ENCODE data around the gene GNAL. TPM values are rescaled to one million over a fixed set of nuclear protein-coding genes. Genes with fewer than 3 reads are reported as not detected.

The GNAL gene
- total RNA-seq, 2 donors from 2014 or later: 2.7 to 4.4 TPM

DNA sequence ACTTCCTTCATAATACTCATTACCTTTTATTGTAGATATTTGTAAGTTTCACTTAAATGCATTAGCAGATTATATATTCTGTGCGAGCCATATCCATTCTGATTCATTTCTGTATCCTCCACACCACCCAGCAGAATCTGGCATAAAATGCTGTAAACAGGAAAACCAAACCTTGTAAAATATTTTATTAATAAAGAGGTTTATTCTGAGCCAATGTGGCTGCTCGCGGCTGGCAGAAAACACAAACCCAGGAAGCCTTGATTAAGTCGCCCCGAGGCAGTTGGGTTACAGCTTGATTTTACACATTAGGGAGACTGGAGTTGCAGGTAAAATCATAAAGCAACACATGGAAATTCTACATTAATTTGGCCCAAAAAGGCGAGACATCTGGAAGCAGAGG lies 40.5 kb downstream of the GNAL start:
- H3K36me3 ChIP-seq: no peaks in the 10 kb centered on the region
- H3K4me1 ChIP-seq: no peaks in the 10 kb centered on the region
- no peaks in the 10 kb centered on the region for H3K9me3 ChIP-seq
- H3K27me3 ChIP-seq: no peaks in the 10 kb centered on the region
- H3K4me3 ChIP-seq: no peak overlapping the region
- no peak overlapping the region for H3K27ac ChIP-seq
- TF ChIP-seq, protein P1, sequence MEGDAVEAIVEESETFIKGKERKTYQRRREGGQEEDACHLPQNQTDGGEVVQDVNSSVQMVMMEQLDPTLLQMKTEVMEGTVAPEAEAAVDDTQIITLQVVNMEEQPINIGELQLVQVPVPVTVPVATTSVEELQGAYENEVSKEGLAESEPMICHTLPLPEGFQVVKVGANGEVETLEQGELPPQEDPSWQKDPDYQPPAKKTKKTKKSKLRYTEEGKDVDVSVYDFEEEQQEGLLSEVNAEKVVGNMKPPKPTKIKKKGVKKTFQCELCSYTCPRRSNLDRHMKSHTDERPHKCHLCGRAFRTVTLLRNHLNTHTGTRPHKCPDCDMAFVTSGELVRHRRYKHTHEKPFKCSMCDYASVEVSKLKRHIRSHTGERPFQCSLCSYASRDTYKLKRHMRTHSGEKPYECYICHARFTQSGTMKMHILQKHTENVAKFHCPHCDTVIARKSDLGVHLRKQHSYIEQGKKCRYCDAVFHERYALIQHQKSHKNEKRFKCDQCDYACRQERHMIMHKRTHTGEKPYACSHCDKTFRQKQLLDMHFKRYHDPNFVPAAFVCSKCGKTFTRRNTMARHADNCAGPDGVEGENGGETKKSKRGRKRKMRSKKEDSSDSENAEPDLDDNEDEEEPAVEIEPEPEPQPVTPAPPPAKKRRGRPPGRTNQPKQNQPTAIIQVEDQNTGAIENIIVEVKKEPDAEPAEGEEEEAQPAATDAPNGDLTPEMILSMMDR (IDR thresholded peaks at IDR 0.05): no peak
- no peak for DNase-seq (ENCODE audit: low spot score)

- H3K9me3 ChIP-seq: no peaks in the 10 kb centered on the region
- no peaks in the 10 kb centered on the region for H3K4me1 ChIP-seq
- H3K36me3 ChIP-seq: no peaks in the 10 kb centered on the region
- no peak overlapping the region for H3K27ac ChIP-seq
- H3K27me3 ChIP-seq: no peaks in the 10 kb centered on the region
- H3K4me3 ChIP-seq: peak overlapping the region in 1 of 2 donors; percentile 32
- peak; percentile 79 for DNase-seq (ENCODE audit: low spot score)
- TF ChIP-seq, protein P1 (IDR thresholded peaks at IDR 0.05): peak; percentile 79 to 96
Measured at GRCh38 chr18:11733031-11733430, 44.0 kb downstream of the GNAL start.

- no peaks in the 10 kb centered on the region for H3K27me3 ChIP-seq
- H3K4me3 ChIP-seq: no peak overlapping the region
- no peak for DNase-seq (ENCODE audit: low spot score)
- H3K36me3 ChIP-seq: no peaks in the 10 kb centered on the region
- TF ChIP-seq, protein P1 (IDR thresholded peaks at IDR 0.05): no peak
- no peaks in the 10 kb centered on the region for H3K9me3 ChIP-seq
- no peak overlapping the region for H3K27ac ChIP-seq
- H3K4me1 ChIP-seq: no peaks in the 10 kb centered on the region
Measured at GRCh38 chr18:11736656-11737055, 47.6 kb downstream of the GNAL start.

DNA sequence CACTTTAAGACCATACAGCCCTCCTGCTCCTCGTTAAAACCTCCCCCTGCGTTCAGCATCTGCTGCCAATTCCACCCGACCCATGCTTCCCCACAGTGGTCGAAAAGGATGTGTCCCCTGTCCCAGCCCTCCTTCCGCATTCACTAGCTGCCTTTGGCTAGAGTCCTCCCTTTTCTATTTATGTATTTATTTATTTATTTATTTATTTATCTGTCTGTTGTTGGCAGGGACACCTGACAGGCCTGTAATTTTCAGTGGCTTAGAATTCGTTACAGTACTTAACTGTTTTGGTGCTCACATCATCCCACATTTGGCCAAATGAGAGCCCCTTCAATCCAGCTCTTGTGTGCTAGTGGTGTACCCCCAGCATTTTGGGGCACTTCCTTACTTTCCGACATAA lies 50.8 kb downstream of the GNAL start:
- no peak overlapping the region for H3K4me3 ChIP-seq

GRCh38 chr18:11740461-11740860 lies 51.4 kb downstream of the GNAL start:
- Histone ChIP-seq H3K27me3 (no peaks in the 10 kb centered on the region), H3K9me3 (no peaks in the 10 kb centered on the region), H3K27ac (no peak overlapping the region), H3K36me3 (no peaks in the 10 kb centered on the region), H3K4me1 (no peaks in the 10 kb centered on the region), H3K4me3 (no peak overlapping the region)
- DNase-seq (ENCODE audit: low spot score): no peak
- TF ChIP-seq, protein P1 (IDR thresholded peaks at IDR 0.05): no peak

More for the DNA sequence above, 50.8 kb downstream of the GNAL start:
- H3K9me3 ChIP-seq: no peaks in the 10 kb centered on the region
- H3K27ac ChIP-seq: no peak overlapping the region
- H3K27me3 ChIP-seq: no peaks in the 10 kb centered on the region
- TF ChIP-seq, protein P1 (IDR thresholded peaks at IDR 0.05): no peak
- H3K4me1 ChIP-seq: no peaks in the 10 kb centered on the region
- DNase-seq (ENCODE audit: low spot score): no peak
- no peaks in the 10 kb centered on the region for H3K36me3 ChIP-seq

GRCh38 chr18:11741505-11742145 lies 52.6 kb downstream of the GNAL start:
- H3K27me3 ChIP-seq: no peaks in the 10 kb centered on the region
- DNase-seq (ENCODE audit: low spot score): no peak
- H3K9me3 ChIP-seq: no peaks in the 10 kb centered on the region
- H3K4me3 ChIP-seq: no peak overlapping the region
- TF ChIP-seq, protein P1 (IDR thresholded peaks at IDR 0.05): peak in 1 of 2 donors; percentile 55
- no peaks in the 10 kb centered on the region for H3K36me3 ChIP-seq
- no peaks in the 10 kb centered on the region for H3K4me1 ChIP-seq
- H3K27ac ChIP-seq: no peak overlapping the region

Data from right atrium auricular region (tissue), 2 donors.